ENCODE data around the gene OTUB2.

OTUB2 gene

GRCh38 chr14:94027566-94028449, 1.7 kb downstream of the OTUB2 start:
- H3K9me3 ChIP-seq (ENCODE audit: insufficient read depth, low read length, severe bottlenecking), result no peaks in the 10 kb centered on the region
- H3K4me2 ChIP-seq (ENCODE audit: insufficient read depth, low read length), result no peak overlapping the region
- H3K36me3 ChIP-seq (ENCODE audit: insufficient read depth, low read length), result no peaks in the 10 kb centered on the region
- no peaks in the 10 kb centered on the region for H3K4me1 ChIP-seq (ENCODE audit: insufficient read depth, low read length)
- DNase-seq (no peak), ATAC-seq (ENCODE audit: insufficient read depth, low read depth) (no peak)
- H3K27ac ChIP-seq (ENCODE audit: low read length), result no peak overlapping the region
- H3K9ac ChIP-seq (ENCODE audit: low read depth, low read length), result no peak overlapping the region
- H3K79me2 ChIP-seq (ENCODE audit: insufficient read depth, low read length), result no peaks in the 10 kb centered on the region
- no peaks in the 10 kb centered on the region; the same call in 1 of the 2 replicates for H4K20me1 ChIP-seq (ENCODE audit: insufficient read depth, low read length)
- no peak overlapping the region for H3K4me3 ChIP-seq (ENCODE audit: low read depth in 1 of 2, low read length in 2 of 2)
- no peak for TF ChIP-seq CTCF (IDR thresholded peaks at IDR 0.05; ENCODE audit: borderline replicate concordance, extremely low read depth, low read length, poor library complexity, severe bottlenecking)
- no peak for TF ChIP-seq EZH2 (IDR thresholded peaks at IDR 0.05; ENCODE audit: borderline replicate concordance, low read depth, low read length, severe bottlenecking)
- no peaks in the 10 kb centered on the region for H3K27me3 ChIP-seq (ENCODE audit: insufficient read depth, low read length, poor library complexity)
- no peak overlapping the region for H2AFZ ChIP-seq (ENCODE audit: low read depth, low read length)

DNA sequence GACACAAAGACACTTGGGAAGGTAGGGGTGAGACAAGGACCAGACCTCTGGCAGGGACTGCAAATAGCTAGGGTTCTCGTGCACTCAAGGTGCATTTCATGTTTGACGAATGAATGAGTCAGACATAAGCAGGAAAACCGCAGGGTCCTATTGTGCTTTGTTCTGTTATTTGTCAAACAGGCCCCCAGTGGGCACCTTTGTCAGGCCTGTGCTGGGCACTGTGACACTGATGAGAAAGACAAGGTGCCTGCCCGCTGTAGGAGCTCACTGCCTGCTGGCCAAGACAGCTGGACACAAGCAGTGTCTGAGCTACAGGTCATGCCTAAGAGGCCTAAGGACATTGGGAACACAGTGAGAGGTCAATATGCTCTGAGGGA, 2.3 kb downstream of the OTUB2 start:
- ATAC-seq (ENCODE audit: insufficient read depth, low read depth), result no peak
- no peak overlapping the region for H3K27ac ChIP-seq (ENCODE audit: low read length)

DNA sequence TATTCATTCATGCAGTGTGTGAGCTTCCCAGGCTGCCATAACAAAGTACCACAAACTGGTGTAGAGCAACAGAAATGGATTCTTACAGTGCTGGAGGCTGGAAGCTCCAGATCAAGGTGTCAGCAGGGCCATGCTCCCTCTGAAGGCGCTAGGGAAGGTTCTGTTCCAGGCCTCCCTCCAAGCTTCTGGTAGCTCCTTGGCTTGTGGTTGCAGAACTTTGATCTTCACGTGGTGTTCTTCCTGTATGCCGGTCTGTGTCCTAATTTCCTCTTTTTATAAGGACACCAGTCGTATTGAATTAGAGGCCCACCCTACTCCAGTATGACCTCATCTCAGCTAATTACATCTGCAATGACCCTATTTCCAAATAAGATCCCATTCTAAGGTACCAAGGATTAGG, 3.1 kb downstream of the OTUB2 start:
- Histone ChIP-seq H3K27ac (ENCODE audit: low read length) (no peak overlapping the region), H3K27me3 (ENCODE audit: insufficient read depth, low read length, poor library complexity) (no peaks in the 10 kb centered on the region), H3K4me3 (ENCODE audit: low read depth in 1 of 2, low read length in 2 of 2) (no peak overlapping the region), H3K79me2 (ENCODE audit: insufficient read depth, low read length) (no peaks in the 10 kb centered on the region), H4K20me1 (ENCODE audit: insufficient read depth, low read length) (no peaks in the 10 kb centered on the region; the same call in 1 of the 2 replicates), H3K36me3 (ENCODE audit: insufficient read depth, low read length) (no peaks in the 10 kb centered on the region), H3K9ac (ENCODE audit: low read depth, low read length) (no peak overlapping the region), H3K9me3 (ENCODE audit: insufficient read depth, low read length, severe bottlenecking) (no peaks in the 10 kb centered on the region), H3K4me1 (ENCODE audit: insufficient read depth, low read length) (no peaks in the 10 kb centered on the region), H2AFZ (ENCODE audit: low read depth, low read length) (no peak overlapping the region), H3K4me2 (ENCODE audit: insufficient read depth, low read length) (no peak overlapping the region)
- TF ChIP-seq EZH2 (IDR thresholded peaks at IDR 0.05; ENCODE audit: borderline replicate concordance, low read depth, low read length, severe bottlenecking) (no peak), CTCF (IDR thresholded peaks at IDR 0.05; ENCODE audit: borderline replicate concordance, extremely low read depth, low read length, poor library complexity, severe bottlenecking) (no peak)
- no peak for ATAC-seq (ENCODE audit: insufficient read depth, low read depth)
- no peak for DNase-seq

More for the DNA sequence above, 2.3 kb downstream of the OTUB2 start:
- no peaks in the 10 kb centered on the region for H3K36me3 ChIP-seq (ENCODE audit: insufficient read depth, low read length)
- DNase-seq, result no peak
- H3K4me1 ChIP-seq (ENCODE audit: insufficient read depth, low read length), result no peaks in the 10 kb centered on the region
- H3K27me3 ChIP-seq (ENCODE audit: insufficient read depth, low read length, poor library complexity), result no peaks in the 10 kb centered on the region
- no peaks in the 10 kb centered on the region; the same call in 1 of the 2 replicates for H4K20me1 ChIP-seq (ENCODE audit: insufficient read depth, low read length)
- TF ChIP-seq CTCF (IDR thresholded peaks at IDR 0.05; ENCODE audit: borderline replicate concordance, extremely low read depth, low read length, poor library complexity, severe bottlenecking), result no peak
- no peak for TF ChIP-seq EZH2 (IDR thresholded peaks at IDR 0.05; ENCODE audit: borderline replicate concordance, low read depth, low read length, severe bottlenecking)
- H3K4me3 ChIP-seq (ENCODE audit: low read depth in 1 of 2, low read length in 2 of 2), result no peak overlapping the region
- no peak overlapping the region for H2AFZ ChIP-seq (ENCODE audit: low read depth, low read length)
- no peak overlapping the region for H3K4me2 ChIP-seq (ENCODE audit: insufficient read depth, low read length)
- no peaks in the 10 kb centered on the region for H3K9me3 ChIP-seq (ENCODE audit: insufficient read depth, low read length, severe bottlenecking)
- H3K79me2 ChIP-seq (ENCODE audit: insufficient read depth, low read length), result no peaks in the 10 kb centered on the region
- no peak overlapping the region for H3K9ac ChIP-seq (ENCODE audit: low read depth, low read length)

All from DND-41 (cell line).